ENCODE measurements around the gene B4GALT2. TPM values are rescaled to one million over a fixed set of nuclear protein-coding genes. Genes with fewer than 3 reads are reported as not detected.

The B4GALT2 gene
- total RNA-seq, 2 donors from 2014 or later: 34.8 to 63.9 TPM

GRCh38 chr1:43995984-43996732, 17.1 kb downstream of the B4GALT2 start:
- TF ChIP-seq POLR2AphosphoS5 (IDR thresholded peaks at IDR 0.05) (no peak), CTCF (IDR thresholded peaks at IDR 0.05) (no peak), POLR2A (IDR thresholded peaks at IDR 0.05) (no peak)
- no peaks in the 10 kb centered on the region for H3K27me3 ChIP-seq (replicated peaks; ENCODE audit: insufficient read depth)
- WGBS: 83% methylated on average over 21 of the region's 21 CpGs
- no peaks in the 10 kb centered on the region for H3K9me3 ChIP-seq
- no peak overlapping the region for H3K4me3 ChIP-seq
- intact Hi-C loops (cut with DNase I): no loop called here
- no peak for DNase-seq (ENCODE audit: low spot score)
- no peak overlapping the region for H3K27ac ChIP-seq
- no peaks in the 10 kb centered on the region for H3K4me1 ChIP-seq (replicated peaks)
- H3K36me3 ChIP-seq: no peaks in the 10 kb centered on the region

GRCh38 chr1:43996733-43997115, 17.7 kb downstream of the B4GALT2 start:
- no peak for TF ChIP-seq POLR2A (IDR thresholded peaks at IDR 0.05)
- no peak for TF ChIP-seq POLR2AphosphoS5 (IDR thresholded peaks at IDR 0.05)
- TF ChIP-seq CTCF (IDR thresholded peaks at IDR 0.05): no peak
- no peaks in the 10 kb centered on the region for H3K36me3 ChIP-seq
- H3K9me3 ChIP-seq: no peaks in the 10 kb centered on the region
- WGBS: 72% methylated on average over 6 of the region's 6 CpGs
- no peaks in the 10 kb centered on the region for H3K4me1 ChIP-seq (replicated peaks)
- no peak for DNase-seq (ENCODE audit: low spot score)
- no peak overlapping the region for H3K4me3 ChIP-seq
- intact Hi-C loops (cut with DNase I): no loop called here
- H3K27ac ChIP-seq: no peak overlapping the region
- no peaks in the 10 kb centered on the region for H3K27me3 ChIP-seq (replicated peaks; ENCODE audit: insufficient read depth)

- no peak for TF ChIP-seq CTCF (IDR thresholded peaks at IDR 0.05)
- TF ChIP-seq POLR2A (IDR thresholded peaks at IDR 0.05): no peak
- TF ChIP-seq POLR2AphosphoS5 (IDR thresholded peaks at IDR 0.05): no peak
- no peaks in the 10 kb centered on the region for H3K27me3 ChIP-seq (replicated peaks; ENCODE audit: insufficient read depth)
- no peak overlapping the region for H3K27ac ChIP-seq
- WGBS: 69% methylated on average over 18 of the region's 22 CpGs
- no peak for DNase-seq (ENCODE audit: low spot score)
- no peaks in the 10 kb centered on the region for H3K9me3 ChIP-seq
- no peak overlapping the region for H3K4me3 ChIP-seq
- H3K36me3 ChIP-seq: no peaks in the 10 kb centered on the region
- H3K4me1 ChIP-seq (replicated peaks): no peaks in the 10 kb centered on the region
- intact Hi-C loops (cut with DNase I): no loop called here
Measured at GRCh38 chr1:43997295-43997999, 18.4 kb downstream of the B4GALT2 start.

DNA sequence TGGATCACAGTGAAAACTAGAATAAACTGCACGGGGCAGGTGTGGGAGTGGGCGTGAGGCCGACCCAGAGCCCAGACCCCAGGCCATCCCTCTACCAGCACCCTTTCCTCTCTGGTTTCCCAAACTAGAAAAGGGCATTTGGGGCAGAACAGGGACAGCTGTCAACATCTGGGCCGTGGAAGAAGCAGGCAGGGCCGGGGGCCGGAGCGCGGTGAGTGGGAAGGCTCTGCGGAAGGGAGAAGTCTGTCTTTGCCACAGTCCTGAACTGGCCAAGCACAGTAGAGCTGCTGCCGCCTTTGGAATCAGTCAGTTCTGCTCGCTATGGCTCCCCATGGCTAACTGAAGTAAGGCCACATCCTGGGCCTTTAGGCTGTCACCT, 19.0 kb downstream of the B4GALT2 start:
- Histone ChIP-seq H3K36me3 (no peaks in the 10 kb centered on the region), H3K4me3 (no peak overlapping the region), H3K4me1 (replicated peaks) (no peaks in the 10 kb centered on the region), H3K27me3 (replicated peaks; ENCODE audit: insufficient read depth) (no peaks in the 10 kb centered on the region), H3K9me3 (no peaks in the 10 kb centered on the region), H3K27ac (no peak overlapping the region)
- no peak for DNase-seq (ENCODE audit: low spot score)
- TF ChIP-seq POLR2A (IDR thresholded peaks at IDR 0.05) (no peak), CTCF (IDR thresholded peaks at IDR 0.05) (no peak), POLR2AphosphoS5 (IDR thresholded peaks at IDR 0.05) (no peak)
- 87% methylated on average over 11 of the region's 11 CpGs for WGBS
- intact Hi-C loops (cut with DNase I): no loop called here

DNA sequence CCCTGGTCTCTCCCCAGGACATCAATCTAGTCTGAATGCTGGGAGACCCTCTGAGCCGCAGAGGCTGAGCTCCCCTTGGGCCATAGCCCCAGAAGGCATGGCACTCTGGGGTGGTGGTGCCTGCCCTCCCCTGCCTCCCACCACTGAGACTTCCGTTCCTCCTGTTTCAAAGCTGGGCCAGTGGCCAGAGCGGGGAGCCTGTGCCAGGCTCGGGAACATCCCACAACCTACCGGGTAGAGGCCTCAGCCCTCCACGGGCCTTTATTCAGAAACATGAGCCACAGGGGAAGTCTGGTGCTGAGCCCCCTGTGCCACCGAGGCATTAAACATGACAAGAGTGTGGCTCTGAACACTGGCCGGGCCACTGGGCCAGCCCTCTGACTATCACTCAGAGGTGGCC, 20.4 kb downstream of the B4GALT2 start:
- intact Hi-C loops (cut with DNase I): no loop called here
- no peak for DNase-seq (ENCODE audit: low spot score)
- H3K36me3 ChIP-seq: no peaks in the 10 kb centered on the region
- no peaks in the 10 kb centered on the region for H3K4me1 ChIP-seq (replicated peaks)
- H3K27me3 ChIP-seq (replicated peaks; ENCODE audit: insufficient read depth): no peaks in the 10 kb centered on the region
- TF ChIP-seq POLR2AphosphoS5 (IDR thresholded peaks at IDR 0.05): no peak
- TF ChIP-seq POLR2A (IDR thresholded peaks at IDR 0.05): no peak
- no peak for TF ChIP-seq CTCF (IDR thresholded peaks at IDR 0.05)
- 44% methylated on average over 8 of the region's 8 CpGs for WGBS
- no peak overlapping the region for H3K27ac ChIP-seq
- no peak overlapping the region for H3K4me3 ChIP-seq
- H3K9me3 ChIP-seq: no peaks in the 10 kb centered on the region
